ENCODE results near the gene EMC10.

DNA sequence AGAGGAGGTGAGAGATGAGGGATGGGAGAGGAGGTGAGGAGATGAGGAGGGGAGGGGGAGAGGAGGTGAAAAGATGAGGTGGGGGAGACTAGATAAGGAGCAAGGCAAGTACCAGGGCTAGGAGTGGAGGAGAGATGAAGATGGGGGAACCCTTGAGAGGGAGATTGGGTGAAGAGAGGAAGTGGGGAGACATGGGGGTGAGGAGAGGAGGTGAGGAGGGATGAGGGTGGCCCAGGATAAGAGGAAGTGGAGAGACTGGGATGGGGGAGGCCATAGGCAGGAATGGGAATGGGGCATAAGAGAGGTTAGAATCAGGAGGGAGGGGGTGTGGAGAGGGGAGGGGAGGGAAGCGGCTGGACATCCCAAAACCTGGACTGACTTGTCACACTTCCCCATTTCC lies 16.7 kb upstream of the EMC10 start:
- TF ChIP-seq, protein P1, sequence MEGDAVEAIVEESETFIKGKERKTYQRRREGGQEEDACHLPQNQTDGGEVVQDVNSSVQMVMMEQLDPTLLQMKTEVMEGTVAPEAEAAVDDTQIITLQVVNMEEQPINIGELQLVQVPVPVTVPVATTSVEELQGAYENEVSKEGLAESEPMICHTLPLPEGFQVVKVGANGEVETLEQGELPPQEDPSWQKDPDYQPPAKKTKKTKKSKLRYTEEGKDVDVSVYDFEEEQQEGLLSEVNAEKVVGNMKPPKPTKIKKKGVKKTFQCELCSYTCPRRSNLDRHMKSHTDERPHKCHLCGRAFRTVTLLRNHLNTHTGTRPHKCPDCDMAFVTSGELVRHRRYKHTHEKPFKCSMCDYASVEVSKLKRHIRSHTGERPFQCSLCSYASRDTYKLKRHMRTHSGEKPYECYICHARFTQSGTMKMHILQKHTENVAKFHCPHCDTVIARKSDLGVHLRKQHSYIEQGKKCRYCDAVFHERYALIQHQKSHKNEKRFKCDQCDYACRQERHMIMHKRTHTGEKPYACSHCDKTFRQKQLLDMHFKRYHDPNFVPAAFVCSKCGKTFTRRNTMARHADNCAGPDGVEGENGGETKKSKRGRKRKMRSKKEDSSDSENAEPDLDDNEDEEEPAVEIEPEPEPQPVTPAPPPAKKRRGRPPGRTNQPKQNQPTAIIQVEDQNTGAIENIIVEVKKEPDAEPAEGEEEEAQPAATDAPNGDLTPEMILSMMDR (IDR thresholded peaks at IDR 0.05), result no peak
- TF ChIP-seq POLR2AphosphoS5 (IDR thresholded peaks at IDR 0.05), result no peak

All from prostate gland (tissue), 2 donors.